ENCODE data around the gene MICAL2.

DNA sequence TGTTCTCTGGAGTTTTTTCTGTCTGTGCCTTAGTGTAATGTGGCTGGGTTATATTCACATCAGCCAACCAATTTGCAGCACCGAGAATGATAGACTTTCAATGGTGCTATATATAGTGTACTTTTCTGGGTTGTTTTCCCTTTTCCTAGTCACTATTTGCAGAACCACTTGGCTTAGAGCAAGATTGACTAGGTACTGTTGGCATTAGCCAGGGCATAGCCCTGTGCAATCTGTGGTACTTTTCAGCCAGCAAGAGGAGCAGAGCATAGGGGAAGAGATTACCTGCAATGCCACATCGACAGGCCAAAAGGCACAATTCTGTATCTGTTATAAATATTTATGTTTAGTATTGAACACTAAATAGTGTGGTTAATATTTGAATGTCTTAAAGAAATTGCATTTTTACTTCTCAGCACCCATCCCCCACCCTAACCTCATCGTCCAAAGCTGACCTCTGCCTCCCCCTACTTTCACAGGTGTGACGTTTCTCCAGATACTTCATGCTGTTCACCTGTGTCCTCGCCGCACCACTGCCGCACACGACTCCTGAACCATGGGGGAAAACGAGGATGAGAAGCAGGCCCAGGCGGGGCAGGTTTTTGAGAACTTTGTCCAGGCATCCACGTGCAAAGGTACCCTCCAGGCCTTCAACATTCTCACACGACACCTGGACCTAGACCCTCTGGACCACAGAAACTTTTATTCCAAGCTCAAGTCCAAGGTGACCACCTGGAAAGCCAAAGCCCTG, 51.4 kb downstream of the MICAL2 start:
- no peak for TF ChIP-seq CTCF (IDR thresholded peaks at IDR 0.05)
- no peak for TF ChIP-seq MAFK (IDR thresholded peaks at IDR 0.05; ENCODE audit: partially characterized antibody)
- TF ChIP-seq EP300 (IDR thresholded peaks at IDR 0.05): no peak
- no peak for TF ChIP-seq MAZ (IDR thresholded peaks at IDR 0.05; ENCODE audit: borderline replicate concordance, low read depth, low read length)
- no peak for TF ChIP-seq SREBF2 (IDR thresholded peaks at IDR 0.05)
- no peak for TF ChIP-seq MYC (IDR thresholded peaks at IDR 0.05; ENCODE audit: borderline replicate concordance, low read length)
- TF ChIP-seq CEBPB (IDR thresholded peaks at IDR 0.05): no peak
- no peak for TF ChIP-seq POLR2A (IDR thresholded peaks at IDR 0.05; ENCODE audit: low read length)
- no peak for TF ChIP-seq SMC3 (IDR thresholded peaks at IDR 0.05)

All from A549 (cell line).